Activated naive CD8-positive, alpha-beta T cell treated with anti-CD3 and anti-CD28 coated beads for 36 hours (primary cell): Measurements from ENCODE around the gene LEAP2. TPM values are rescaled to one million over a fixed set of nuclear protein-coding genes. Genes with fewer than 3 reads are reported as not detected.

ENCODE experiments used
- DNase-seq: peaks from one replicate; pipeline ENCODE4 v3.0.0; 2021
- H3K27ac Mint-ChIP-seq: one replicate; pipeline ENCODE4 v1.8.0; 2022; ENCODE audit warnings: mild to moderate bottlenecking, moderate library complexity, mixed read lengths
- H3K27me3 Mint-ChIP-seq: one replicate; pipeline ENCODE4 v1.8.0; 2022; ENCODE audit warnings: mild to moderate bottlenecking, mixed read lengths
- H3K36me3 Mint-ChIP-seq: one replicate; pipeline ENCODE4 v1.8.0; 2021; ENCODE audit warnings: mild to moderate bottlenecking, mixed read lengths
- H3K4me1 Mint-ChIP-seq: one replicate; pipeline ENCODE4 v1.8.0; 2021; ENCODE audit warnings: mixed read lengths
- H3K4me3 Mint-ChIP-seq: one replicate; pipeline ENCODE4 v1.8.0; 2022; ENCODE audit warnings: mild to moderate bottlenecking, moderate library complexity, mixed read lengths
- H3K9me3 Mint-ChIP-seq: one replicate; pipeline ENCODE4 v1.8.0; 2022; ENCODE audit warnings: mixed read lengths
- total RNA-seq, 2 experiments: library from RNA; stranded (reverse); gene quantifications; one replicate each; pipeline ENCODE4 v1.2.3, GENCODE V29; 2021

LEAP2 gene, protein sequence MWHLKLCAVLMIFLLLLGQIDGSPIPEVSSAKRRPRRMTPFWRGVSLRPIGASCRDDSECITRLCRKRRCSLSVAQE
- total RNA-seq = 1 to 10 TPM; 1.8 TPM

DNA sequence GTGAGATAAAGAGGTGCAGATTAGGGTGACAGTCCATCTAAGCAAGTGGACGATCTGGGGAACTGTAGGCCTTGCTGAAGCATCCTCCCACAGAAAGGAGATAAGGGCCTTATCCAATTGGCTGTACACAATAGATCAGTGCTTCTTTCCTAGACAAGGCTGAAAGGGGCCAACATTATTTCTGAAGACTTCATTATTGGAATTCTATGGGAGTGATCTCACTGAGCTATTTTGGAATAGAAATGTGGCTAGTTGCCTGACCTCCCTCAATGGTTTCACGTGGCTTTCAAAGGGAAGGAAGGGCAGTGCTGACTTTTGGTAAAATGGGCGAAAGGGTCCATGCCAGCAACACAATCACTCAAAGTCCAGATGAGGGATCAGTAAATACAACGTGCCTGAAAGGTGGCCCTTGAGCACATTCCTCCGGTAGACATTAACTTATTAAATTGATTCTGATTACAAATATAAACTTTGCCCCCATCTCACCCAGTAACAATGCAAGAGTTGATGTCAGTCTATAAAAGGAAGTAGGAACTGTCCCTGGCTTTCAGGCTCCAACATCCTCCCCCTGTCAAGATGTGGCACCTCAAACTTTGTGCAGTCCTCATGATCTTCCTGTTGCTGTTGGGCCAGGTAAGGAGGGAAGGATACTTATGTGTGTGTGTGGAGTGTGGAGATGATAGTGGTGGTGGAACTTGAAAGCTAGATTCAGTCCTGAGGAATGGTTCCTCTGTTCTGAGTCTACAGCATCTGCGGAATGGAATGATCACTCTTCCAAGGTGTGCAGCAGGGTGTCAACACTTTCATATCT lies at the start of gene LEAP2:
TSS of gene LEAP2 (plus strand) at position 550 of the 811 bp plus-strand sequence. CDS start at position 577, 27 bp downstream.
- Mint-ChIP-seq H3K9me3 (no peaks in the 10 kb centered on the region), H3K36me3 (peaks cover 26% of the 10 kb centered on the region), H3K27ac (no peak within 1 kb of the TSS), H3K4me1 (peaks cover 19% of the 10 kb centered on the region), H3K27me3 (no peaks in the 10 kb centered on the region), H3K4me3 (no peak within 1 kb of the TSS)
- no peak for DNase-seq

DNA sequence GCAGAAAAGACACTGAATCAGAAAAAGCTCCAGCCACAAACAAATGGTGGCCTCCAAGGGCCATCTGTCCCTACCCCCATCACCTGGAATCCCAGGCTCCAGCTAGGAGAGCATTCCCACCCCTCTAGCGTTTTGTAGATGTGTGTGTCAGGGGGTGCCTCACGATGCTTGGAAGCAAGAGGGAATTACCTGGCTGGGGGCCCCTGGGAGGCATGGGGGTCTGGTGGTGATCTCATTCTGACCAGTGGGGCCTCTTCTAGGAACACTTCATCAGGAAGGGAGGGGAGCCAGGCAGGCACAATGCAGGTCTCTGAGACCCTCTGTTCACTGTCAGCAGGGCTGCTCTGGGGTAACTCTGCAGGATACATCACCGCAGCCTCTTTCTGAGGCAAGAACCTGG lies 49.0 kb upstream of the LEAP2 start:
- Mint-ChIP-seq H3K27me3 (peaks cover 72% of the 10 kb centered on the region), H3K36me3 (no peaks in the 10 kb centered on the region), H3K27ac (no peak overlapping the region), H3K4me1 (peaks cover 15% of the 10 kb centered on the region), H3K4me3 (no peak overlapping the region), H3K9me3 (no peaks in the 10 kb centered on the region)
- DNase-seq = no peak

DNA sequence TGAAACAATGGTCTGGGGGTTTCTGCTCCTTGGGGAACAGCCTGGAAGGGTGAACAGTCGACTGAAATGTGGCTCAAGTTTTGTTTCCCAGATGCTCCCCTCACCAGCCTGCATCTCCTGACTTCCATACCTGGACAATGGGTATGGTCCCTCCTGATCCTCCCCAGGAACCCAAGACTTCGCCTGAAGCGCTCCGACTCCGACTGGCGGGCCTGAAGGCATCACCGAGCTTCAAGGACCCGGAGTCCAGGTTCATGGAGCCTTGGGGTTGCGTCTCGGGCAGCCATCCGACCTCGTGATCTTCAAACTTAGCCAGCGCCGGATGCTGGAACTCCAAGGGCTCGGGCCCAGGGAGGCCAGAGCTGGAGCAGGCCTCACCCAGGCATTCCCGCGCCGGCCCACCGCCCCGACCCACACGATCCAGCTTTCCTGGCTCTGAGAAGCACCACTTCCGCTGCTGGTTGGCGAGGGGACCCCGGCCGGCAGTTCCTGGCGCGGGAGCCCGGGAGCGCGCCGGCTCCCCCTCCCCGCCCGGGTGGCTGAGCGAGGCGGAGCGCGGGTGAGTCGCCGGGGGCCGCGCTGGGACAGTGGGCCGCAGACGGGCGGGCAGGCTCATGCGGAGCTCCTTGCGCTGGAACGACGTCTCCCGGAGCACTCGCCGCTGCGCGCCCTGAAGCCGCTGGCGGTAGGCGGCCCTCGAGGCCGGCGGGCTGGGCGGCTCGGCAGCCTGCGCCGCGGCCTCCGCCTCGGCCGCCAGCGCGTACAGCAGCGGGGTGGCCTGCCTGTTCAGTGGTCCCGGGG lies 48.2 kb upstream of the LEAP2 start:
- Mint-ChIP-seq H3K9me3 (no peaks in the 10 kb centered on the region), H3K27ac (no peak overlapping the region), H3K27me3 (peaks cover 74% of the 10 kb centered on the region), H3K4me1 (peaks cover 9% of the 10 kb centered on the region), H3K36me3 (no peaks in the 10 kb centered on the region), H3K4me3 (no peak overlapping the region)
- DNase-seq = peak; percentile 38

DNA sequence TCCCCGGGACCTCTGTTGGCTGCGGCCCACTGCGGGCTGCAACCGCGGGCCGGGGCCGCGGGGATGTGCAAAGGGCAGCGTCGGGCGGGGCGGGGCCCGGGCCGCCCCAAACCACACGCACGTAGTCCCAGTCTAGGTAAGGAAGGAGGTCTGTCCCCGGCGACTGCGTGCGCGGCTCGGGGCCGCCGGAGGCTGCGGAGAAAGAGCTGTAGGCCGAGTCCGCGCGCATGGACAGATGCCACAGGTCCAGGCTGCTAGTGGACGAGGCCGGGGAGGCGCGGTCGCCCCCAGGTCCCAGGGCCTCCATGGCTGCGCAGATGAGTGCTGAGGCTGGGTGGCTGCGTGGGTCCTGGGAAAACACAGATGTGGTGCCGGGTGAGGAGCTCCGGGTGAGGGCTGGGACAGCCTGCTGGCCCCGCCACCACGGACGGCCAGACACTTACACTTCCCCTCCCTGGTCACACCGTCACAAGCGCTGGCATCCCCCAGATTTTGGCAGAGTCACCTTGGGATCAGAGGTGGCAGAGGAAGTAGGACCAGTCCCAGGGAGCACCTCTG lies 47.6 kb upstream of the LEAP2 start:
- peak; percentile 27 for DNase-seq
- Mint-ChIP-seq H3K27me3 (peaks cover 73% of the 10 kb centered on the region), H3K9me3 (no peaks in the 10 kb centered on the region), H3K4me1 (peaks cover 6% of the 10 kb centered on the region), H3K27ac (no peak overlapping the region), H3K4me3 (peak overlapping the region; percentile 34), H3K36me3 (no peaks in the 10 kb centered on the region)

GRCh38 chr5:132826424-132827082 lies 46.9 kb upstream of the LEAP2 start:
- H3K4me3 Mint-ChIP-seq = no peak overlapping the region
- H3K9me3 Mint-ChIP-seq = no peaks in the 10 kb centered on the region
- no peaks in the 10 kb centered on the region for H3K36me3 Mint-ChIP-seq
- H3K27me3 Mint-ChIP-seq = peaks cover 77% of the 10 kb centered on the region
- no peak for DNase-seq
- H3K27ac Mint-ChIP-seq = no peak overlapping the region
- H3K4me1 Mint-ChIP-seq = peaks cover 6% of the 10 kb centered on the region

DNA sequence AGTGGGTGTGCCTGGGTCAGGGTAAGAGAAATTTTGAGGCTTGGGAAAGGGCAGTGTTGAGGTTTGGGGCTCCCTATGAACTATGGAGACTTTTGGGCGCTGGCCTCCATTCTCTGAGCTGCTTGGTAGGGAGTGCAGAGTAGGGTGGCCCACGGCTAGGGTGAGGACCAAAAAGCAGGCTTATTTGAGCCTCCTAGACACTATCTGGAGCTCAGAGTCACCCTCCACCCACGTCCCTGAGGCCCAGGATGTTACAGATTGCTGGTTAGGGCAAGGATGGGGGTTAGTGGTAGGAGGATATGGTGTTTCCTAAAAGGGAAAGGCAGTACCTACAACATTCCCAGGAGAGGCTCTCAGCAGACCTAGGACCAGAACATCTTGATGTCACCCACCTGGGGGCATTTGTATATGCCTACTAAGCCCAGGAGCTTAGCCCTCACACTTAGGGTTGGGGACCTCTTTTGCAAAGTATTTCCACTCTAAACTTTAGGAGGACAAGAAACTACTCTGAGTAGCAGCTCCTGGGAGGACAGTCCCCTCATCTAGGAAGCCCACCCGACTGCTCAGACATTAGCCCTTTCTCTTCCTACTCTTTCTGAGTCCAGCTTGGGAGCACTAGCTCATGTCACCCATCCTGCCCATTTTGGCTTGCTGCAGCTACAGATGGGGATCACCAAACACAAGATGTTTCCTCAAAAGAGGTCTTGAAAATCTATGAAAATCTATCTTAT lies 45.4 kb upstream of the LEAP2 start:
- H3K36me3 Mint-ChIP-seq = no peaks in the 10 kb centered on the region
- H3K27me3 Mint-ChIP-seq = peaks cover 74% of the 10 kb centered on the region
- no peak overlapping the region for H3K27ac Mint-ChIP-seq
- no peak overlapping the region for H3K4me3 Mint-ChIP-seq
- no peak for DNase-seq
- H3K9me3 Mint-ChIP-seq = no peaks in the 10 kb centered on the region
- H3K4me1 Mint-ChIP-seq = peaks cover 6% of the 10 kb centered on the region

DNA sequence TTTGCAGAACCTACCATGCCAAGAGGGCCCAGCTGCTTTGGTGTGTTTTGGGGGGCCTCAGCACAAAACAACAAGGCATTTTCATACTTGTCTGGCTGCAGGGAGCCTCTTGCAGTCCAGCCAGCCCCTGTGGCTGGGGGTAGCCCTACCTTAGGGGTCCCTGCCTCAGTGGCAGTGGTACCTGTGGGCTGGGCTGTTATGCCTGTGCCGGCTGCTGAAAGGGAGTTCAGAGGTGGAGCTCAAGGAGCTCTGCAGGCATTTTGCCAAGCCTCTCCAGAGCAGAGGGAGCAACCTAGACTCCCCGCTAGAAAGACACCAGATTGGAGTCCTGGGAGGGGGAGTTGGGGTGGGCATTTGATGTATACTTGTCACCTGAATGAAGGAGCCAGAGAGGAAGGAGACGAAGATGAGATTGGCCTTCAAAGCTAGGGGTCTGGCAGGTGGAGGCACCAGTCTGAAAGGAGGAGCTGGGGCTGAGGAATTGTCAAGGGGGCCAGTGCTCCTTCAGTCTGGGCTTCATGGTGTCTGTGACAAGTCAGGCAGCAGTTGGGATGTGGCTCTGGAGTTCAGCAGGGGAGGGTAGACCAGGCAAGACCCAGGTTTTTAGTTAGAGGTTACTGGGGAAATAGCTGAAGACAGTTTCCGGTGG lies 44.5 kb upstream of the LEAP2 start:
- no peak for DNase-seq
- H3K27ac Mint-ChIP-seq = no peak overlapping the region
- H3K36me3 Mint-ChIP-seq = no peaks in the 10 kb centered on the region
- H3K4me3 Mint-ChIP-seq = peak overlapping the region; percentile 43
- H3K9me3 Mint-ChIP-seq = no peaks in the 10 kb centered on the region
- peaks cover 3% of the 10 kb centered on the region for H3K4me1 Mint-ChIP-seq
- peaks cover 68% of the 10 kb centered on the region for H3K27me3 Mint-ChIP-seq

DNA sequence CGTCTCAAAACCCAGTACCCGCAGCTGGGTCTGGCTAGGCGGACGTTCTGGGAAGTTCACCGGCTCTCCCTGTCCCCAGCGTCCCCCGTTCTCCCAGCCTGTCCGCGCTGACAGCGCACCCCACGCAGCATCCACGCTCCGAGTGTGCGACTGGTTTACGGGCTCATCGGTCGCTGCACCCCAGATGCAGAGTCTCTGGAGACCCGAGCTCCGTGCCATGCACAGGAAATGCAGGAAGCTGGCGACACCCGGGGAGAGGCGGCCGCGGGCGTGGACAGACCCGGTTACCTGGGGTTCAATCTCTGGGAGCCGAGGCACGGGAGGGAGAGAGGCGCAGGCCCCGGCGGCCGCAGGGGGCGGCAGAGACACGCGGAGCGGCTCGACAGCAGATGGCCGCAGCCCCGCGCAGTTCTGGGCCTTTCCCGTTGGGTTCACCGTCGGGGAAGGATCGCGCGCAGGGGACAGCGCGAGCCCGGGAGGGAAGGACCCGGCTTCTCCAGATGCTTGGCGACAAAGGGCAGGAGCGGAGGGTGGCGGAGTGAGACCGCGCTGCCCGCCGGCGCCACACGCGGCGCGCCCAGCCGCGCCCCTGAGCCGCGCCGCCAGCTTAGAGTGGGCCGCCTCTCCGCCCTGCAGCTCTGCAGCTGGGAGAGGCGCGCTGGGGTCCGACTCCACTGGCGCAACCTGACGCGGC lies 43.6 kb upstream of the LEAP2 start:
- H3K4me3 Mint-ChIP-seq = peak overlapping the region; percentile 87
- peaks cover 3% of the 10 kb centered on the region for H3K4me1 Mint-ChIP-seq
- H3K27ac Mint-ChIP-seq = peak overlapping the region; percentile 51
- no peaks in the 10 kb centered on the region for H3K9me3 Mint-ChIP-seq
- H3K36me3 Mint-ChIP-seq = no peaks in the 10 kb centered on the region
- peak; percentile 81 for DNase-seq
- H3K27me3 Mint-ChIP-seq = peaks cover 59% of the 10 kb centered on the region

GRCh38 chr5:132830436-132831094 lies 42.9 kb upstream of the LEAP2 start, which contains the start of gene SHROOM1:
Gene SHROOM1, minus strand, starts transcription at chr5:132830647. Its CDS starts 4,507 bp downstream, at chr5:132826140.
- no peaks in the 10 kb centered on the region for H3K9me3 Mint-ChIP-seq

DNA sequence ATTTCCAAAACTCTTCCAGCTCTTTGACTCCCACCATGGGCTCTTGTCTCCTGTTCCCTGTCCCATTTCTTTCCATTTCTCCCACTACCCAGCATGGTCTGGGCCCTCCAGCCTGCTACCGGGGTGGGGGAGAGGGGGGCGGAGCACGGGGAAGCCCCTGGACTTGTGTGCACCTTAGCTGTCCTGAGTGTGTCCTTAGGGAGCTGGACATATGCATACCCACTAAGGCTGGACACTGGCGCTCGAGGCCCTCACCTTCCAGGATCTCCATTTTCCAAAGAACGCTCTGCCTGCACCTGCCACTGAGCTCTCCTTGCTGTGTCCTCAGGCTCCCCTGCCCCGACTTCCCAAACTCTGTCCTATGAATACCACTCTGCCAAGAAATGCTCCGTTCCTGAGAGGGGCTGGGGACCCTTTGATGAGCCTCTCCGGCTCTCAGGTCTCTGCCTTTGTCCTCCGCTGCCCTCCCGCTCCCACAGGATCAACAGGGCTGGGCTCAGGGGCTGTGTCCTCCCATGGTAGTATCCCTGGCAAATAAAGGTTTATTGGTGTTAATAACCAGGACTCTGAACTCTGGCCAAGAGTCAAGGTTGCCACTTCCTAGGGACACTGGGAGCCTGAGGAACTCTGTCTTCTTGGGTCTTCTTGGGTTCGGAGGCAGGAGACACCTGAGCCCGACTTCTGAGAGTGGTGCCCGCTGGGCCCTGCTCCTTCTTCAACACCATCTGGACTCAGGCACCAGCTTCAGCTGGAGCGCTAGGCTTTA lies 42.2 kb upstream of the LEAP2 start:
- Mint-ChIP-seq H3K4me1 (peaks cover 3% of the 10 kb centered on the region), H3K27me3 (peaks cover 50% of the 10 kb centered on the region), H3K27ac (no peak overlapping the region), H3K4me3 (peak overlapping the region; percentile 70), H3K9me3 (no peaks in the 10 kb centered on the region), H3K36me3 (no peaks in the 10 kb centered on the region)
- DNase-seq = no peak

More at GRCh38 chr5:132830436-132831094, 42.9 kb upstream of the LEAP2 start, which contains the start of gene SHROOM1:
- peak; percentile 47 for DNase-seq
- Mint-ChIP-seq H3K36me3 (no peaks in the 10 kb centered on the region), H3K4me3 (peak within 1 kb of the TSS; percentile 87), H3K27me3 (peaks cover 55% of the 10 kb centered on the region), H3K27ac (peak within 1 kb of the TSS; percentile 51), H3K4me1 (peaks cover 3% of the 10 kb centered on the region)

GRCh38 chr5:132832612-132833011 lies 40.9 kb upstream of the LEAP2 start:
- Mint-ChIP-seq H3K27me3 (peaks cover 36% of the 10 kb centered on the region), H3K9me3 (no peaks in the 10 kb centered on the region), H3K4me3 (no peak overlapping the region), H3K4me1 (peaks cover 3% of the 10 kb centered on the region), H3K27ac (no peak overlapping the region), H3K36me3 (no peaks in the 10 kb centered on the region)
- no peak for DNase-seq

DNA sequence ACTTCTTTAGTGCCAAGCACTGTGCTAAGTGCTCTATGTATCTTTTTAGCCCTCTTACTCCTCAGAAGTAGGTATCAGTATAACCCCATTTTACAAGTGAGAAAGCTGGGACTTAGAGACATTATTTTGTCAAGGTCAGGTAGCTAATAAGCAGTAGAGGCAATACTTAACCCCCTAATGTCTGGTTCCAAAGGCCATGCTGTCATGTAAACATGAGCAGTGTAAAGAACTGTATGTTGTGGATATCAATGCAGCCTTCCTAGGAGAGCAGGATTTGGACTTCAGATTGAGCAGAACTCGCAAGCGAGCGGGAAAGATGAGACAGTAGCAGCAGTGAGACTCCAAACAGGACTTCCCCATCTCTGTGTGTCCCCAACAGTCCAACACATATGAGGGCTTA lies 39.4 kb upstream of the LEAP2 start:
- DNase-seq = no peak
- Mint-ChIP-seq H3K36me3 (no peaks in the 10 kb centered on the region), H3K27ac (no peak overlapping the region), H3K4me1 (peaks cover 3% of the 10 kb centered on the region), H3K4me3 (no peak overlapping the region), H3K27me3 (peaks cover 23% of the 10 kb centered on the region), H3K9me3 (no peaks in the 10 kb centered on the region)
